ENCODE measurements around the gene HOOK2.

The HOOK2 gene

DNA sequence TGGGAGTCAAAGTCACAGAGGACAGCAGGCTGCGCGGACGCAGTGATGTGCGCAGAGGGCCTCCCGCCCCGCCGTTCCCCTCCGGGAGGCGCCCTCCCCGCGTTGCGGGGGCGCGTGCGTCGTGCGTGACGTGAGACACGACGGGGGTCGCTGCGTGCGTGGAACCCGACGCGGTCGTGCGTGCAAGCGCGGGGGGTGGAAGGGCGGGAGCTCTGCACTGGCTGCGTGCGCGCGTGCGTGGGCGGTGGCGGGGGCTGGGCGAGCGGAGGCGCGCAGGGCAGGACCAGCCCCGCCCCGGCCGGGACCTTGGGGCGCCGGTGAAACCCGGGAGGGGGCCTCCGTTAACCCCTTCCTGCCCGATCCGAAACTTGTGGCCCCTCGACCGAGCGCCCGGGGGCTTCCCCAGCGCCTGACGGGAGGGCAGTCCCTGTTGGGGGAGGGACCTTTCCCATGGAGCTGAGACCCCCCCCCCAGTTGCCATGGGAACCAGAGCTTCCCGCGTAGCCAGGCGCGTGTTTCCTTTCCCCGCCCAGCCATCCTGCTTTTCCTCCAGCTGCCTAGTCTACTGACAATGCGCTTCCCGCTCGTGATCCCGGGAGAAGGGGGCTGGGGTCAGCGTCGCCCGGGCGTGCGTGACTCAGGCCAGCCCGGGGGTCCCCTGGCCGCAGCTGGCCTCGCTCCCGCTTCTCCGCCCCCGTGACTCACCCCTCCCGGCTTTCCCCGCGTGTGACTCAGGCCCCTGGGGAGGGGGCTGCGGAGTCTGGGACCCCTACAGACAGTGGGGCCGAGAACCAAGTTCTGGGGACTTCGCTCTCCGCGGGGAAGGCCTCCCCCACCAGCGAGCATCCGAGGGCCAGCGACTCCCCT lies 7.3 kb upstream of the HOOK2 start:
- peak; percentile 94 for DNase-seq

GRCh38 chr19:12782174-12782423 lies 6.7 kb upstream of the HOOK2 start:
- DNase-seq: no peak

DNA sequence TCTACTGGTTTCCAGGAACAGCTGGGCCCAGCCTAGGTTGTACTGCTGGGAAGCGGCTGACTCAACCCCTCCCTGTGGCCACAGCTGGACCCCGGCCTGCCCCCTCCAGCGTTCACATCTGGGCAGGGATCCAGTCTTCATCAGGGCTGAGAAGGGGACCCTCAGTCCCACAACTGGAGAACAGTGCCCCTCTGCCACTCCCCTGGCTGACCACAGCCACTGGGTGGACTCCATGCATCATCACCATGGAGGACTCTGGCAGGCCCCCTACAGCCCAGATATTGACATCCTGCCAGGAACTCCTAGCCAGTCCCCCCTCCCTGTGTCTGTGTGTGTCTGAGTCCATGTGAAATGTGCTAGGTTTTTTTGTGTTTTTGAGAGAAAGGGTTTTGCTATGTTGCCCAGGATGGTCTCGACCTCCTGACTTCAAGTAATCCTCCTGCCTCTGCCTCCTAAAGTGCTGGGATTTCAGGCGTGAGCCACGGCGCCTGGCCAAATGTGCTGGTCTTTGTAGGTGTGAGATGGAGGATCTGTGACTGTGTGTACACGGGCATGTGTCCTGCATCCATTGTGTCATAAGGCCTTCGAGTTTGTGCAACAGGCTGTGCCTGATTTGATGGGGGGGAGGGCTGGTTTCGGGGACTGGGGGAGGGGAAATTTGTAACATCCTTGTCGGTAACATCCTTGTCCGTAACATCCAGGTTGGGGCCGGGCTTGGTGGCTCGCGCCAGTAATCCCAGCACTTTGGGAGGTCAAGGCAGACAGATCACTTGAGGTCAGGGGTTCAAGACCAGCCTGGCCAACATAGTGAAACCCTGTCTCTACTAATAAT lies 4.0 kb upstream of the HOOK2 start:
- DNase-seq: peak; percentile 26

- no peak for DNase-seq
These were observed 3.5 kb upstream of the HOOK2 start for GRCh38 chr19:12778905-12779161.

DNA sequence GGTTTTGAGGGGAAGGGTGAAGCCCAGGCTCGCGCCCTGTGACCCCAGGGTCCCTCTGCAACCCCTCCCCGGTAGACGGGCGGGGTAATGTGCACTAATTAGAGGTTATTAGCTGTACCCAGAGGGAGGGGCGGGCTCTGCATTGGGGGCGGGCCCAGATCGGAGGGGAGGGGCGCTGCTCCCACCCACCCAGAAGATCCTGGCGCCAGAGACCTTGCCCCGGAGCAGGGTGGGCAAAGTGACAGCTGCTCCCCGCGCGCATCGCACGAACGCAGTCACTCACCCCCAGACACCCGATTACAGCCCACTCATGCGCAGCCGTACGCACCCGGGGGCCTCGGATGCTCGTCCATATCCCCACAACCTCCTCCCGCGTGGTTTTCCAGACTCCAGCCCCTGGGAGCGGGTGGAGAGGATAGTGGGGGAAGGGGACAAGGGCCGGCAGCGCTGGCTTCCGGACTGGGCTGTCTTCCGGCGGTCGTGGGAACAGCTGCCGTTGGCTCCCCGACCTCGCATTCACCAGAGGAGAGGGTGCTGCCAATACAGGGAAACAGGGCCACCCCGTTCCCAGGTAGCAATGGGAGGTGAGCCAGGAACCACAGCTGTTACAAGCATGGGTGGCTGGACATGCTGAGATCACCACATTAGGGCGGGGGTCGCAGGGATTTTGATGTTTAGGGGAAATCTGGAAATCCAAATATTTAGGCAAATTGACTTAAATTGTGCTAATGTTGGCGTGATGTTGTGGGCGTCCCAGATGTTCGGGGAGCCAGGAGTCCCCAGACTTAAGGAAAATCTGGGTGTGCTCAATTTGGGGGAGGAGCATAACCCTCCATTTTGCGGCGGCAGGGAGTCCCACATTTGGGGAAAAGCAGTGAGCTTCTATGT lies 2.9 kb upstream of the HOOK2 start:
- peak; percentile 57 for DNase-seq

DNA sequence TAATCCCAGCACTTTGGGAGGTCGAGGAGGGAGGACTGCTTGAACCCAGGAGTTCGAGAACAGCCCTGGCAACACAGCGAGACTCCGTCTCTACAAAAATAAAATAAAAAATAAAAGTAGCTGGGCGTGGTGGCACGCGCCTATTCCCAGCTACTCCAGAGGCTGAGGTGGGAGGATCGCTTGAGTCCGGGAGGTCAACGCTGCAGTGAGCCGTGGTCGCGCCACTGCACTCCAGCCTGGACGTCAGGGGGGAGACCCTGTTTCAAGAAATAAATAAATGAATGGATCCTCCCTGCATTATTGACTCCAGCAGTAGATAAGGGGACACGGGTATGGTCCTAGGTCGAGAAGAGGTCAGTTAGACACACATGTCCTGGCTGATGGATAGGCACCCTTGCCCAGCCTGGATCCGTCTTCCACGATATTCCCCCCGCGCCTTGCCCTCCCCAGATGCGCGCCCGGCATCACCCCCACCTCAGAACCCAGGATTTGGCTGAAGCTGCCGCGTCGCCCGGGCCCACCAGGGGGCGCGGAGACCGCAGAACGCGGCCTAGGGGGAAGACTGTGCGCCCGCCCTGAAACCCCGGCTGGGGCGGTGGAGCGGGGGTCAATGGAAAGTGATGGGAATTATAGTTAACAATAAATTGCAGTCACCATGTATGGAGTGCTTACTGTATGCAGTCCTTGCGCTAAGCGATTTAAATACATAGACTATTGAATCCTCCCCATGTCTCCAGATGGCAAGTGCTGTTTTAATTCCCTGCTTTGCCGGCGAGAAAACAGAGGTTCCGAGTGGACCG lies 2.1 kb upstream of the HOOK2 start:
- DNase-seq: peak; percentile 84

DNA sequence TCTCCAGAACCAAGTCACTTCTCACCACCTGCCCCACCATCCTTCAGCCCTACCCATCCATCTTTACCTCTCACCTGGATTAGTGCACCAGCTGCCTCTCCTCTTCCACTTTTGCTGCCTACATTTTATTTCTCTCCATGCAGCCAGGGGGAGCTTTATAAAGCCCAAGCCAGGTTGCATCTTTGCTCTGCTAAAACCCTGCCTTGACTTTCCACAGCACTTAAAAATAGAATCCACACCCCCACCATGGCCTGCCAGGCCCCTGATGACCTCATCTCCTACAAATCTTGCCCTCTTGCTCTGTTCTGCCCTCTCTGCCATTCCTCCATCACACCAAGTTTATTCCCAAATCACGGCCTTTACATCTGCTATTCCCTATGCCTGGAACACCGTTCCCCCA lies 1.8 kb downstream of the HOOK2 start:
- DNase-seq: no peak

GRCh38 chr19:12772323-12772722 lies 3.0 kb downstream of the HOOK2 start:
- DNase-seq: no peak

GRCh38 chr19:12770922-12771321 lies 4.4 kb downstream of the HOOK2 start:
- DNase-seq: no peak

GRCh38 chr19:12769689-12770088 lies 5.7 kb downstream of the HOOK2 start:
- peak; percentile 80 for DNase-seq

GRCh38 chr19:12767666-12768065 lies 7.7 kb downstream of the HOOK2 start:
- DNase-seq: no peak

GRCh38 chr19:12767150-12767549 lies 8.2 kb downstream of the HOOK2 start:
- no peak for DNase-seq

DNA sequence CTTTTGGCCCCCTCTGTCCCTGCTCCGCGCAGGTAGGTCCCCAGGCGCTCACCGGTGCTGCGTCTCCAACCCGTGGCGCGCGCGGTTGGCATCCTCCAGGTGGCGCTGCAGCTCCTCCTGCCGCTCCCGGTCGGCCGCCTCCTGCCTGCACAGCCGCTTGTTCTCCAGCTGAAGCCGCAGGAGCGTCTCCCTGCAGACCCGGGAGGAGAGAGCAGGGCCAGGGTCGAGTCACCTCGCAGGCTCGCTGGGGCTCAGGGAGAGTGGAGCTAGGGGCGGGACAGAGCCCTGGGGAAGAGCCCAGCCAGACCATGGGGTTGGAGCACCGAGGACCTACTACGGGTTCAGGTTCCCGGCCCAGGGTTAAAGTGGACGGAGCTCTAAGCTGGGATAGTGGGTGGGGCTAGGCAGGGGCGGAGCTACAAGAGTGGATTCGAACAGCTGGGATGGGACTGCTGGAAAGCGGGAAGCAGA lies 9.3 kb downstream of the HOOK2 start:
- peak; percentile 87 for DNase-seq

DNA sequence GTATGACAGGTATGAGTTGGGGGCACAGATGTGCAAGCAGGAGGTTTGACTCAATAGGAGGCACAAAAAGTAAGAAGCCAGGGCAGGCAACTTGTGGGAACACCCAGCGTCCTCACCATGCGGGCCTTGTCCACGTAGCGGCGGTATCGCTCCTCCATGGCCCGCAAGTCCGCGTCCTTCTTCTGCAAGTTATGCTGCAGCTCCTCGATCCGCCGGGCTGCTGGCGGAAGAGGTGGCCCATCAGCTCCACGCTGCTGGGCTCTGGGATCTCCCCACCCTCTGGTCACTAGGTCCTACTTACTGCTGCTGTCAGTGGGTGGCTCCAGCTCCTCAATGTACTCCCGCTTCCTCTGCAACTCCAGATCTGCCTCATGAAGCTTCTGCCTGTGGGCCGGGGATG lies 10.7 kb downstream of the HOOK2 start:
- no peak for DNase-seq

GRCh38 chr19:12763100-12763499 lies 12.3 kb downstream of the HOOK2 start:
- no peak for DNase-seq

GRCh38 chr19:12759686-12760085 lies 15.7 kb downstream of the HOOK2 start:
- DNase-seq: no peak

DNA sequence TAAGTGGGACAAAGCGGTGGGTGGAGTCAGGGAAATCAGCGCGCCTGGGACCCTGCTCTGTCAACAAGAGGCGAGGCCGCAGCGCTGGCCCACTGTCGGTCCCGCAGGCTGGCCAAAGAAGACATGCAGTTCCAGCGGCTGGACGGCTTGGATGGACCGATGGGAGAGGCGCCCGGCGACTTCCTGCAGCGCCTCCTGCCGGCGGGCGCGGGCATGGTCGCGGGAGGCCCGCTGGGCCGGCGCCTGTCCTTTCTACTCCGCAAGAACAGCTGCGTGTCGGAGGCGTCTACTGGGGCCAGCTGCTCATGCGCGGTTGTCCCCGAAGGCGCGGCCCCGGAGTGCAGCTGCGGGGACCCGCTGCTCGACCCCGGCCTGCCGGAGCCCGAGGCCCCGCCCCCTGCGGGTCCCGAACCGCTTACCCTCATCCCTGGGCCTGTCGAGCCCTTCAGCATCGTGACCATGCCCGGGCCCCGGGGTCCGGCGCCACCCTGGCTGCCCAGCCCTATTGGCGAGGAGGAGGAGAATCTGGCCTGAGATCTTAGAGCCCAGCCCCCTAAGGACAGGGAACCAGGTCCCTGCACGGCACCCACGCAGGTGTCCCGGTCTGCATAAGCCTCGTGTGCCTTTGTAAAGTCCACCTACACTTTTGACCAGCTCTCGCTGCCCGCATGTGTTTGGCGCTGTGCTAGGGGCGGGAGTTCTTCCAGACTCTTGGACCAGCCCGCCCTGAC lies 17.6 kb downstream of the HOOK2 start:
- peak; percentile 72 for DNase-seq

- DNase-seq: no peak
These were observed 19.0 kb downstream of the HOOK2 start for GRCh38 chr19:12756150-12756883.

- DNase-seq: no peak
These were observed 20.7 kb downstream of the HOOK2 start for GRCh38 chr19:12754465-12755196.

DNA sequence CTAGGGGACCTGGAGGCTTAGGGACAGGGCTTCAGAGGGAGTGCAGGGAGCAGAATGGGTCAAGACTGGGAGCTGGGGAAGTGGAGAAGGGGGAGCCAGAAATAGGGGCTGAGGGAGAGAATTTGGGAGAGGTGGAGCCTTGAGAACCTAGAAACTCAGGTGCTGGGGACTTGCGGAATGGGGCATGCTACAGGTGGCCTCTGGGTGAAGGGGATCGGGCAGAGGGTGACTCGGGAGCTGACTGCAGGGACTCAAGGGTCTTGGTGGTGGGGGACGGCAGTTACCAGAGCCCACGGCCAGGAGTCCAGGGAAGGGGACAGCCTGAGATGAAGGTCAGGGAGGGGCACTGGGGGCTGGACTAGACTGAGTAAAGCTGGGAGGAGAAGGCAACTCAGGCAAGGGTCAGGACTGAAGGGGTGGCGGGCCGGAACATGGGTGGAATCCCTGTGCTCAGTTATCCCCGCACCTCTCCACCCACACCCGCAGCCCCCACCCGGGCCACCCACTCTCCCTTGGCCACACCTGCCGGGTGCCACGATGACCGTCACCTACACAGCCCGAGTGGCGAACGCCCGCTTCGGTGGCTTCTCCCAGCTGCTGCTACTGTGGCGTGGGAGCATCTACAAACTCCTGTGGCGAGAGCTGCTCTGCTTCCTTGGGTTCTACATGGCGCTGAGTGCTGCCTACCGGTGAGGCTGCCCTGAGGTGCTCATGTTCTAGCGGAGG lies 23.1 kb downstream of the HOOK2 start:
- DNase-seq: no peak
